Suppressor macrophage treated with lipopolysaccharide for 4 hours (primary cell): ENCODE results near the gene FBXW4.
A peak's percentile ranks its signal among the peaks of the same experiment; 100 is the strongest.

ENCODE experiments used
- DNase-seq: peaks from one replicate; pipeline ENCODE4 v3.0.0-alpha.2; 2020

Gene FBXW4

DNA sequence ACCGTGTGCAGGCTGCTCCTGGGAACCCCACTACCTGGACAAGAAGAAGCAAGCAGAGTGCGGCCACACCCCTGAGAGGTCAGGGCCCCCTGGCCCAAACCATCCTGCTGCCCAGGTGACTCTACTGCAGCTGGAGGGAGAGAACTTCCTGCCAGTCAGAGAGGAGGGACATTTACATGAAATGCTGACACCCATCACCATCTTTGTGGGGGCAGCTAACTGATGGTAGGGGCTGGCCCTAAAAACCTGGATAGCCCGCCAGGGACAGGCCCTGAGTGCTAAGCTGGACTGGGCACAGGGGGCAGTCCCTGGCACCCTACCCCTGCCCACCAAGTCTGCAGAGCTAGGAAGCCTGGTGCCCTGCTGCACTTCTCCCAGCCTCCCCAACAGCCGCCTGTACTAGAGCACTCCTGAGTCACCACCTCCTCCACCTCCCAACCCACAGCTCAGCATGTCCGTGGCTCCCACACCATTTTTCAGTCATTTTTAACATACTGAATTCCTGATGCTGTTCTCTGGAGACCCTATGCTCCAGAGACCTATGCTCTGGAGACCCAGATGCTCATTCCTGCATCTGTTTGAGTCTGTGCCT, 79.3 kb downstream of the FBXW4 start:
- no peak for DNase-seq

DNA sequence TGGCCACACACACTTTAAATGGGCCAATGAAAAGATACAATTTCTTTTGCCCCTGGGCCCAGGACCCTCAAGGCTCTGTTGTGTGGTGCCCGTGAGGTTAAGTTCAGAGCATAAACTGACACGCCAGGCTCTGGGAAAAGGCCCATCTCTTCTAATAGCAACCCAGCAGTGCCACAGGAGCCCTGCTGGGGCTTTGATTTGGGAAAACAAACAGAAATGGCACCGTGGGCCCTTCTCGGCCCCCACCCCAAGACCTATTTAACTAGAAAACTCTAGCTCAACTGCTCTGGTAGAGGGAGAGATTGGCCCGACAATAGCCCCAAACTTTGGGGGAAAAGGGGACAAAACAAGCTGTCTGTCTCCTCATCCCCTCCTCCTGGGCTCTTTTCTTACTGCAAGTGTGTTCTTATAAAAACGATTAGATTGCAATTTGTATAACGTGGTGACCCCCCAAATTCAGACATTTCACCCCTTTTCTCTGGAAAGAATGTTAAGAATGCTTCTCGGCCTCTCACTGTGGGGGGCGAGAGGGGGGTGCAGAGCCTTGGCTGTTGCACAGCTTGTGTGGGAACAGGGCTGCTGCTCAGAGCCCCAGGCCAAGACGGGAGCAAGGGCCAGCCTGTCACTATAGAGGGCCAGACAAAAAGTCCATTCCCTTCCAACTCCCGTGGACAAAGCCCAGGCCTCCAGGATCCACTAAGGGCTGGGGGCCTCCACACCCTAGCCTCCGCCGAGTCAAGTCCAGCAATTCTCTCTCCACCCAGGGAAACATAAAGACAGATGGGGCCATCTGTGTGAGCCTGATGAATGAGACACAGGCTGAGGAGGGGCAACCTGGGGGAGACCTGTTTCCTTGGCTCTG, 80.1 kb downstream of the FBXW4 start:
- no peak for DNase-seq

DNA sequence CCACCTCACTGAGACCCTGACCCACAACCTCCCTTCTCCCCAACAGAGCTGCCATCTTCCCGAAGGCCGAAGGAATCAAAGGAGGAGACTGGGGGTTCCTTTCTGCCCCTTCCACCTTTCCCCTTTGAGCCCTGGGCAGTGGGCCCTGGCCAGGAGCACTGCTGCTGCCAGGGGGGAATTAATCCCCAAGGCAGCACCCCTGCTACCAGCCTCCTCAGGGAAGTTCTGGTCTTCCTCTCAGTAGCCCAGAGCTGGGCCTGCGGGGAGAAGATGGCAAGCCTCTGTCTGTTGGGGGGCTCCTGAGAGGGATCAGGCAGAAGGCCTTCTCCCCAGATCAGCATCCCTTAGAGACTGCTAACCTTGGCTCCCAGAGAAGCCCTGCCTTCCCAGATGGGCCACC, 81.3 kb downstream of the FBXW4 start:
- DNase-seq, result no peak

DNA sequence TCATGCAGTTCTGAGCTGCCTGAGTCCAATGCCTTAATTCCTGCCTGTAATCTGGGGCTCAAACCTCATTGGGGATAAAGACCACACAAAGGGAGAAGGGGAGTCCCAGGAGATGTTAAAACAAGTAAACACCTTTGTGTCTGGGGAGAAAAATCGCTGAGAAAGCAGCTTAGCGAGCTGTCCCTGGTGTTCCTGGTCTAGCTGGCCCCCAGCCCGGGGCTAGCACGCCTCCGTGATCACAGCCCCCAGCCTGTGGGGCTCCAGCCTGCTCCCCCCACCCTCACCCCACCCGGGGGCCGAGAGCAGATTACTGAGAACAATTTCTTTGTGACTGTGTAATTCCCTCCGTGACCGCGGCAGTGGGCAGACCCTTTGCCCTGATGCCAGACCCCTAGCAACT, 82.1 kb downstream of the FBXW4 start:
- no peak for DNase-seq

DNA sequence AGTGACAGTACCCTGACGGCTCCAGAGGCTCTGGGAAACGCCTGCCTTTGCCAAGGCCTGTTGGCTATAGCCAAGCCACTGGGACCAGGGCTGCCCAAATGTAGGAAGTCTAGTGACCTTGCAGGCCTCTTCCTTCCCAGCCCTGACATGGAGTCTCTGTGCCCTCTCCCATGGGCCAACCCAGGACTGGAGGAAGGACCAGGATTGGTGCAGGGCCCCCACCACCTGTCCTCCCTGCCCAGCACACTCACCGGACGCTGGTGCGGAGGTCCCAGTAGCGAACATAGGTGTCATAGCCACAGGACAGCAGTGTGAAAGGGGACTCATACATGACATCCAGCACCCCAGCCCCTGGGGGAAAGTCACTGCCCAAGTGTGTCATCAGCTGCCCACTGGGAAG, 82.9 kb downstream of the FBXW4 start:
- no peak for DNase-seq

DNA sequence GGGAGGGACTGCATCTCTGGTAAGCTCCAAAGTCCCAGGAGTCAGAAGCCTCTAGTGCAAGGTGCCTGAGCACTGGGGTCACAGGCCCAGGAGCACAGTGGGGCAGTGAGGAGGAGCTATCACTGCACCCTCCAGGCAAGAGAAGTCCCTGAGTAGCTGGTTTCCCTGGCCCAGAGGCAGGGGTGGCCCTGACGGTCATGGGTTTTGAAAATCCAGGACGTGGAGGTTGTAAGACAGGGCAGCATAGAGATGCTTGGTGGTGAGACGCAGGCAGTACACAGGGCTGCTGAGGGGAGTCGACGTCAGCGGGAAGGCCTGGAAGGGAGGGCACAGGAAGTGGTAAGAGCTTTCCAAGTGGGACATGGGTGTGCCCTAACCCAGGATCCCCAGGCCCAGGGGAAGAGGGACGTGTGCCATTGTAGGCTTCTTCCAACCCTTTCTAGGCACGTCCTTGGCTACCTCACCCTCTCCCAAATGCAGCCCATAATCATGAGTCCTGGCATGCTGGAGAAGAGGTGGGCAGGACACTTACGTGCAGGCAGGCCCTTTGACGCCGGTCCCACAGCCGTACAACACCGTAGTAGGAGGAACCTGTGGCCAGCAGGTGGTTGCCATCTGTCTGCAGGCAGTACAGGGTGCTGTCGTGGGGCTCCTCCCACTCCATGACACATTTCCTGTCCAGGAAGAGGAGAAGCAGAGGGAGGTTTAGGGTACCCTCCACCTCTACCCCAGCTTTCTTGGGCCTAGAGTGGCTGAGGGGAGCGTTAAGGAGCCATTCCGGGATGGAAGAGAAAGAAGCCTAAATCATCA, 83.7 kb downstream of the FBXW4 start:
- no peak for DNase-seq

DNA sequence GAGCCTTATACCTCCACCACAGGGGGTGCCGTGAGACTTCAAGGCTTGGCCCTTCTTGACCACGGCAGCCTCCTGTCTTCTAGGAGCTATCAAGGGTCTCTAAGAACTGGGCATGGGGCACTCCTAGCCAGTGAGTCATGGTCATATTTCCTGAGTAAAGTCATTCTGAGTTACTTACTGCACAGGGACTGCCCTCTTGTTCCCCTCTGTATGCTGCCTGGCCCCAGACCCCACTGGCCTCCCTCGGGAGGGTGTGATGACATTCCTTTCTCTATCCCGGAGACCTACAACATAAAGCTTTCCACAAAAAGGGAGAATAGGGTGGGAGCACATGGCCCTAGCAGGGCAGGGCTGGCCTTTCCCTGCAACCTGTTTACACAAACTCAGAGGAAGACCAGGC, 85.5 kb downstream of the FBXW4 start:
- no peak for DNase-seq

DNA sequence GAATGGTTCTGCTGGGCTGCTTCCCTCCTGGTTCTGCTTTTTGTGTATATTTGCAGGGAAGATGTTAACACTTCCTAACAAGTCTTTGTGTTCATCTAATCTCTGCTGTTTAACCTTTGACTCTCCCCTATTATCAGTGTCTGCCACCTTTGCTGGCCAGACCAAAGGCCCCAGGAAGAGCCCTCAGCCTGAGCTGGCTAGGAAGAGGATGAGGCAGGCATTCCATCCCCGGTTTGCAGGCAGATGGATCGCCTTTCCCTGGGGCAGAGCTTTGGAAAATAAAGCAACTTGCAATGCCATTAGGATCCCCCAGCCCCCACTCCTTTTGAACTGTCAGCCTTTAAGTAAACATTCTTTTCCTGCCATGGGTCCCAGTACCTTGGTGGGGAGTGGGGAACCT, 87.8 kb downstream of the FBXW4 start:
- no peak for DNase-seq

DNA sequence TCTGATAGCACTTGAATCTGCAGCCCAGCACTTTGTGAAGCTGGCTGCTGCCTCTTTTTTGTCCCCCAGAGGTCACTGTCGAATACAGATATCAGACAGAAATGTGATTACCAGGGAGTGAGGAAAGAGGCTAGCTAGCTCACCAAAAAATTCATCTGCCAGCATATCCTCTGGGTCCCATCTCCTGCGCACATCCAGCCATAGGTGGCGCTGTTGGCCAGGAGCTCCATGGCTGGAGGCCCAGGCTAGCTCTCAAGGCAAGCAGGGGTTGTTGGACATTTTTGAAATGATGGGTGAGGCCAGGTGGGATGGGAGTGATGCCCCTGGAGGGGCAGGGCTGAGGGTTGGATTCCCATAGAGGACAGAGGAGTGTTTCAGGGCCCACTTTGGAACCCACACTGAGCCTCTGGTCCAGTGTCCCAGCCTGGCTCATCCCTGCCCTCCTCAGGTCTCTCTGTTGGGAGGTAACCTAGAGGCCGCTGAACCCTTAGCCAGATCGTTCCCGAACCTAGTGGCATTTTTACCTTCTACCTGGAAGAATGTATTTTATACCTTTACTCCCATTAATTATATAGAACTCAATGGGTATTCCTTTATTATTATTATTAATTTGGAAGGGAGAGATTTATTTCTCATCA, 92.1 kb downstream of the FBXW4 start:
- peak; percentile 78 for DNase-seq

DNA sequence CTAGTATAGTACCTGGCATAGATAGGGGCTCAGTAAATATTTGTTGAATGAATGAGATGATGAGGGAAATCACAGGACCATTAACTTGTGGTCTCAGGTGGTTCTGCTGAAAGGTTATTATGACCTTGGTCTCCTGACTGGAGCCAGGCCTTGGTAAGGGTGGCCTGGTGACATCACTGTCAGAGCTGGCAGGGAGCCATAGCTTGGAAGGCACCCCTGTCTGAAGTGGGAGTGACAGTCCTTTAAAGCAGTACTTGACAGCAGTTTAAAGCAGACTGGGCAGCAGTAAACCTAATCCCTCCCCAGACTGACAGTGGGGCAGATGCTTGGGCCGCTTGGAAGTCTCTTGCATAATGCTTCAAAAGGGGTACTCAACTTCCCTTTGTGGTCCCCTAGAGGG, 93.4 kb downstream of the FBXW4 start:
- DNase-seq, result no peak

DNA sequence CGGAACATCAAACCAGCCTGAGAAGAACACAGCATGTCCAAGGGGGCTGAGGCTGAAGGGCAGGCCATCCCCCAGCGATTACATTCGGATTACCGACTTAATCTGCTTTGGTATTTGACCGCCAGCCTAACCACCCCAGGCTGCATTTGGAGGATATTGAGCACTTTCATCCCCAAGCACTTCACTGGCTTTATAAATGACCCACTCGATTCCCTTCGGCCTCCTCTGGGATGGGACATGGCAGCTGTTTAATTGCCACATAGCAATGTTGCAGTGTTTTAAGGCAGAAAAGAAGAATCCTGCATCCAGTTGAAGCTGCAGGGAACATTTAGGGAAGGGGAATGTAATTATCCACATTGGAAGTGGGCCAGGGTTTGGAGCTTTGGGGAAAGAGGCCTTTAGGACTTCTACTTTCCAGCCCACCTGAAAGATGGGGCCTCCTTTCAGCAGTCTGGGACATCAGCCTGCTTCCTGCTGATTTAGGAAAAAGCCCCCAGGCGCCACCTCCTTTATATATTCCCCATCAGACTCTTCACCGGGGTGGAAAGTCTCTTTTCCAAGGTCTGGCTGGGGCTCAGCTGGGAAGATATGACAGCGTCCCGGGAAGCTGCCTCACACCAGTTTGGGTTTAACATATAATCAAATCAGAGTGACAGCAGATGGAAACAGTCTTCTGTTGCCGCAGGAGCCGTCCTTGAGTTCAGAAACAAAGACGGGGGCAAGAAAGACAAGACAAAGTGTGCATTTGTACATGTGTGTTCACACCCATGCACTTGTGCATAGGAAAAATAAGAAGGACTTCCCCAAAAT, 97.7 kb downstream of the FBXW4 start:
- no peak for DNase-seq

DNA sequence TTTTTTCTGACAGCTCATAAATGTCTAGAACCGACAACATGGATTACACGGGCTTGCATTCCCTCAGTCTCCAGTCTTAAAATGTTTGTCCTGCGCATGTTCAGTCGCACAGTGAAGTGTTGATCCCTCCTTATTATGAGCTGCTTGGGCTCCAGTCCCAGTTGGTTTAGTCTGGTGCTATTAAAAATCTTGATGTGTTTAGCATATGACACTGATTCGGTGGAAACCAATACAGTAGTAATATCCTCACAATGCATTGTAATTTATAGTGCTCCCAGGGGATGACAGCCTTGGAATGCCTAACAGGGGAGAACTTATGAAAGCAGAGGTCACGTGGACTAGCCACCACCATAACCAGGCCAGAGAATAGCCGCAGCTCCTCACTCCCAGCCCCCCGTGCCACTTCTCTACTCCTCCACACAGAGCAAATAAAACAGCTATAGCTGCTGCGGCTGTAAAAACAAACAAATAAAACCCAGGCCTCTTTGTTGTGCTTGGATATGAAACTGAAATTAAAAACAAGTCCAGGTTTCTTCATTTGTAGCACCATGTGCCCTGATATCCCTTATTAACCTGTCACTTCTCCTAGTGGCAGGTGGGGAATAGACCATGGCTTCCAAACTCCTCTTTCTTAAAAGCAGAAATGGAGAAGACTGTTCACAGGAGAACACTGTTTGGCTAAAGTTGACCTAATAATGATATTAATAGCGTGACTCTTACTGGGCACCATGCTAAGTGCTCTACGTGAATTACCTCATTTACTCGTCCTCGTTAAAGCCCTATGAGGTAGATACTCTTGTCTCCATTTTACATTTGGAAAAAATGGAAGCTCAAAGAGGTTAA, 99.2 kb downstream of the FBXW4 start:
- no peak for DNase-seq

DNA sequence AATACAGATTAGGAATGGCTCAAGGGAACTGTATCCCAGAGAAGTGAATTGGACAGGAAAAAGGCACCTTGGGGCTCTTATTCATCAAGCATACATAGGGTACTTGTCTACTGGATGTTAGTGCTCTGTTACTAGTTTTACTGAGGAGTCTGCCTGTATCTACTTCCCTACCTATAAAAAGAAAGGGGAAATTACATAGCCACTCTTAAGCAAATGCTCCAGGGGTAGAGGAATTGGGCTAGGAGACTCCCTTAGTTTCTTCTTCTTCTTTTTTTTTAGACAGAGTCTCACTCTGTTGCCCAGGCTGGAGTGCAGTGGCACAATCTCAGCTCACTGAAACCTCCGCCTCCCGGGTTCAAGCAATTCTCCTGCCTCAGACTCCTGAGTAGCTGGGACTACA, 101.6 kb downstream of the FBXW4 start:
- peak; percentile 40 for DNase-seq

DNA sequence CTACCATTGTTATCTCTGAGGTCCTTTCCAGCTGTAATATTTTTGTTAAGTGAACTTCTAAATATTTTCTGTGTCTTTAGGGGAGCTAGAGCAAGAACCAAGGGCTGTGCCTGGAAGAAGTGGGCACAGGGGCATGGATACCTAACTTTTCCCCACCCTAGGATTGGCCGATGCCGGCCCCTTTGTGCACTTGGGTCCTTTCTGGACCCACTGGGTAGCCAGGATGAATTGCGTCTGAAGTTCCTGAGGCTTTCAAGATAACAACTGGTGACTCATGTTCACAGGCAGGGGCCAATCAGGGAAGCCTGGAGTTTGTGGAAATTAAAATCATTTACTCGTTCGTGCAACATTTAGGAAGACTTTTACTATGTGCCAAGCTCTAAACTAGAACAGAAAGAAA, 106.1 kb downstream of the FBXW4 start:
- no peak for DNase-seq

DNA sequence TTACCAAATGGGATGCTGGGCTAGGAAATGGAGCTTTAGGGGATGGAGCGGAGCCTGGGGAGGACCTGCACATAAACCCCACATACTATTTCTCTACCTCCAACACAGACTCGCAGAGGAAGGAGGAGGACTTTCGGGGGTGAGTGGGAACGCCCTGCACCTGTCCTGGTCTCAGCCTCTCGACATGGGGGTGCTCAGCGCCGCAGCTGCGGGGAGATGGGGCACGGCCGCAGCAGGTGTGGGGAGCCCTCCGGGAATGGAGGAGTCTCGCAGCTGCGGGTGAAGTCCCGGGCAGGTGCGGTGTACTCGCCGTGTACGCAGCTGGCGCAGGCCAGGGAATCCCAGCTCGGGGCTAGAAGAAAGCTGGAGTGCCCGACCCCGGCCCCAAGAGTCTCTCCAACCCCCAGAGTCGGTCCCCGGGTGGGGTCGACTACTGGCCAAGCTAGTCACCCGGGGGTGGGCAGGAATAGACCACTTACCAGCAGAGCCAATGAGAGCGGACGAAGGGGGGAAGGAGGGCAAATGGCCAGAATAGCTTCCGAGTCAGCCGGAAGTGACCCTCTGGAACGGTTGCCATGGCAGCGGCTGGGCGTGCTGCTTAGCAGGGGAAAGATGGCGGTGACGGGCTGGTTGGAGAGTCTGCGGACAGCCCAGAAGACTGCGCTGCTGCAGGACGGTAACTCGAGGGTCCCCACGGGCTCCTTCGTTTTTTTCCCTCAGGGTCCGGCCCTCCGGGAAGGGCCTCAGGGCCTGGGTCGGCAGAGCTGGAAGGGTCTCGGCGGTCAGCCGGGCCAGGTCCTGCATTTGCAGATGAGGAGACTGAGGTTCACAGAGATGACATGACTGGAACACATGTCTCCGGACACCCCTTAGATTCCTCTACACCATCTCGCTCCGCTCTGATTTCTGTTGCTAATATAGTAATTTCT, 107.0 kb downstream of the FBXW4 start, which contains the start of the genes DPCD and POLL:
Gene DPCD (plus strand): TSS at position 597 of the 929 bp plus-strand sequence. CDS start 16 bp downstream, at position 613.
Gene POLL (minus strand): TSS at position 533 of the 929 bp plus-strand sequence. CDS start 897 bp downstream, outside the sequence.
- DNase-seq, result peak; percentile 97

DNA sequence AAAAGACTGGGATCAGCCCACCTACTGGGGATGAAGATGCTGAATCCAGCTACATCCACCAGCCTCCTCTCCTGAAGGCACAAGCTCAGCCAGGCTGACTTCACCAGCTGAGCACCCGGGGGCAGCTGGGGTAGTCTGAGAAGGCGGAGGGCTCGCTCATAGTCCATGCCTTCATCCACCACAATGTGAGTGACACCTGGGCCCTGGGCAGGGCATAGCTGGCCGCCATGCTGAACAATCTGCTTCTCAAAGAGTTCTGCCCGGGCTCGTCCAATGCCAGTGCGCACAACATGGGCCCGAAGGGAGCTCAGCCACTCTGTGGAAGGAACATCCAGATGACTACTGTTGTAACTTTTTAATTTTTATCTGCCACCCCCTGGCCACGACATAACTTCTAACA, 109.1 kb downstream of the FBXW4 start:
- DNase-seq, result no peak

DNA sequence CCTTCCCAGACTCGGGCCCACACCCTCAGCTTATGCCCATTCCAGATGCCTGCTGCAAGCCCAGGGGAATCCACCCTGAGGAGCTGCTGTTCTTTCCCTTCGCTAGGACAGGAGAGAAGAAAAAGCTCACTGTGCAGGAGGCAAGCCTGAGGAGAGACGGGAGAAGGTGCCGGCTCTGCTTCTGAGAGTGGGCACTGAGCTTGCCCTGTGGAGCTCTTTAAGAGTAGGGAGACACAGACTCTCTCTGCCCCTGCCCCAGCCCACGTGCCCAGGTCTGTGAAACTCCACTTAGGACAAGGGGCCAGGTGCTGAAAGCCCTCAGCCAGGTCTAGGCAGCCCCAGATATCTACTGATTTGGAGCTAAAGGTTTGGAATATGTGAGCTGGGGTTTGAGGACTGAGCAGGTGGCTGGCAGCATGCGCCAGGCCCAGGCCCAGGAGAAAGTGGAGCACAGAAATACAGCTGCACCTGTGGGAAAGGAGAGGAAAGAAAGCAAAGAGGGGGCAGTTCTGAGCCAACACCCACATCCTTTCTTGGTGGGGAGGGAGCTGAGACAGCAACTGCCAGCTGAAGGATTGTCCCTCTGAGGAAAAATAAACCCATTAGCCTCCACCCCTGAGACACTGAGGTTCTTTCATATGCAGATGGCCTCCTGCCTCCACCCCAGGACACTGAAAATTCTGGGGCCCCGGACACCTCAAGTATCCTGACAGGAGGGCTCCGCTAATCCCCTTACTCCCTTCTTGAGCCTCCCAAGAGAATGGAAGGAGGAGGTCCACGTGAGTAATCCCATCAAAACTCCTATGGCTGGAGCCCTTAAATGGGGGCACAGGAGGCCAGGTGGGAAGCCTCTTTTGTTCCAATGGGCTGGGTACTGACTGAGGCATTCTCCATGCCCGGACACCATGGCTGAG, 114.2 kb downstream of the FBXW4 start:
- DNase-seq, result no peak

DNA sequence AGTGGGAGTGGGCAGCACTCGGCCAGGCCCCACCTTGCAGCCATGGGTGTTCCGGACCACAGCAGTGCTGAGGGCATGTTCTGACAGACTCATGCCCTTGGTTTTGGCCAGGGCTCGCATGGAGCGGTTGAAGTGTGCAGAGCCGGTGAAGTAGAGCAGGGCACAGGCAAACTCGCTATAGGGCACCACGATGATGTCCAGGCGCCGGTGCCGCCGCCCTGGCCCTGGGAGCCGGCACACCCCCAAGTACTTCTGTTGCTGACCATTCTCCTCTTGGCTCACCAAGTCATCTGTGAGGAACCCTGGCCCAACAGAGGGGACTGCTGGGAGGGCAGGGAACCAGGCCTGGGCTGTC, 115.5 kb downstream of the FBXW4 start:
- no peak for DNase-seq
